ENCODE measurements around the gene PBX3.

The PBX3 gene

DNA sequence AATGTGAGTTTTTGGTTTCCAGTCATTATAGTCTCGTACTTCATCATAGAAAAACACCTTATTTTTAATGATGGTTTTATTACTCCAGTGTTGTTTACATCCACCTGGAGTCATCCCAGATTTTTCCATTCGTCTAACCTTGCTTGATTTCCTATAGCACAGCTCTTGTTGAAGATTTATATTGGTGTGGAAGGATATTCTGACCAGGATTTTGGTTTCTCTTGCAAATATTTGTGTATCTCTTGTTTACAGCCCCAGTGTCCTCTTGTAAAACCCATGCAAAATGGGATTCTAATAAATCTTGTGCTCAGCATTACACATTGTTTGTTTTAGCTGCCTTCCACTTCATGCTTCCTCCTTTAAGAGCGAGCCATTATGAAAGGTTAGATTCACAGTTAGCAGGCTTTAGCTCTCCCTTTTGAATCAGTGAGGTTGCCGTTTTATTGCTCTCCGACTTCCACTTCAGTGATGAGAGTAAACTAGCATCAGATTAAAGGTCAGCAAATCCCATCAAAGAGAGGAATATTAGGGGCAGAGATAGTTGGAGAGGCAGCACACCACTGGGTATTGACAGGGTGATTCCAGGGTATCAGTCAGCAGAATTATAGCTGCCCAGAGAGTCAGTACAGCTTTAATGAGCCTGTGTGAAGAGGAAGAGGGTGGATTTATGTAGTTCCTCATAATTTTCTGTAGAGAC, 157.1 kb downstream of the PBX3 start:
- peak overlapping the region; percentile 53 for H3K27ac ChIP-seq
- peaks cover 8% of the 10 kb centered on the region for H3K79me2 ChIP-seq
- peak overlapping the region; percentile 18 for H3K4me2 ChIP-seq (ENCODE audit: low read length)
- no peak overlapping the region for H3K4me3 ChIP-seq (ENCODE audit: low read depth, low read length)
- H3K4me1 ChIP-seq: peaks cover 21% of the 10 kb centered on the region
- H3K27me3 ChIP-seq (ENCODE audit: control insufficient read depth, insufficient read depth, low read length): no peaks in the 10 kb centered on the region
- no peak overlapping the region for H3K9ac ChIP-seq
- no peaks in the 10 kb centered on the region for H3K36me3 ChIP-seq (ENCODE audit: control insufficient read depth, insufficient read depth, low read length)
- TF ChIP-seq, protein P1, sequence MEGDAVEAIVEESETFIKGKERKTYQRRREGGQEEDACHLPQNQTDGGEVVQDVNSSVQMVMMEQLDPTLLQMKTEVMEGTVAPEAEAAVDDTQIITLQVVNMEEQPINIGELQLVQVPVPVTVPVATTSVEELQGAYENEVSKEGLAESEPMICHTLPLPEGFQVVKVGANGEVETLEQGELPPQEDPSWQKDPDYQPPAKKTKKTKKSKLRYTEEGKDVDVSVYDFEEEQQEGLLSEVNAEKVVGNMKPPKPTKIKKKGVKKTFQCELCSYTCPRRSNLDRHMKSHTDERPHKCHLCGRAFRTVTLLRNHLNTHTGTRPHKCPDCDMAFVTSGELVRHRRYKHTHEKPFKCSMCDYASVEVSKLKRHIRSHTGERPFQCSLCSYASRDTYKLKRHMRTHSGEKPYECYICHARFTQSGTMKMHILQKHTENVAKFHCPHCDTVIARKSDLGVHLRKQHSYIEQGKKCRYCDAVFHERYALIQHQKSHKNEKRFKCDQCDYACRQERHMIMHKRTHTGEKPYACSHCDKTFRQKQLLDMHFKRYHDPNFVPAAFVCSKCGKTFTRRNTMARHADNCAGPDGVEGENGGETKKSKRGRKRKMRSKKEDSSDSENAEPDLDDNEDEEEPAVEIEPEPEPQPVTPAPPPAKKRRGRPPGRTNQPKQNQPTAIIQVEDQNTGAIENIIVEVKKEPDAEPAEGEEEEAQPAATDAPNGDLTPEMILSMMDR (IDR thresholded peaks at IDR 0.05): no peak
- H2AFZ ChIP-seq: no peak overlapping the region
- H3K9me3 ChIP-seq (ENCODE audit: control insufficient read depth, low read length): no peaks in the 10 kb centered on the region

DNA sequence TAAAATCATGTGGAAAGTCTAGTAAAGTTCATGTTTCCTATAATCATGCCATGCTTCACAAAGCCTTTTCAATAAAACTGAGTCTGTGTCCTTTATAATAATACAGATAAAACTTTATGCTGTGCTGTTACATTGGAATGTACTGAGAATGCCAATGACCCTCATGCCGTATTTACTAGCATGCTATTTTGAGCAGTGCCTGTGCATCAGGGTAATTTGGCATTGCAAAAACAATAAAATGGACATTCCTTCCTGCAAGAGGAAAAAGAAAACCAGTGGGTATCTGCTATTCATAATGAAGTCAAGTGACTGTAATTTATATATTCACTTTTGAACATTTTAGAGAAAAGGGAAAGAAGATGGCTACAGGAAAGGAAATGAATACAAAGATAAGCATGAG, 159.0 kb downstream of the PBX3 start:
- Histone ChIP-seq H3K27me3 (ENCODE audit: control insufficient read depth, insufficient read depth, low read length) (no peaks in the 10 kb centered on the region), H3K9me3 (ENCODE audit: control insufficient read depth, low read length) (no peaks in the 10 kb centered on the region), H3K27ac (no peak overlapping the region), H3K9ac (no peak overlapping the region), H3K79me2 (peaks cover 13% of the 10 kb centered on the region), H2AFZ (no peak overlapping the region), H3K4me1 (peaks cover 25% of the 10 kb centered on the region), H3K4me2 (ENCODE audit: low read length) (peak overlapping the region; percentile 7), H3K4me3 (ENCODE audit: low read depth, low read length) (no peak overlapping the region), H3K36me3 (ENCODE audit: control insufficient read depth, insufficient read depth, low read length) (no peaks in the 10 kb centered on the region)
- TF ChIP-seq, protein P1 (IDR thresholded peaks at IDR 0.05): no peak

DNA sequence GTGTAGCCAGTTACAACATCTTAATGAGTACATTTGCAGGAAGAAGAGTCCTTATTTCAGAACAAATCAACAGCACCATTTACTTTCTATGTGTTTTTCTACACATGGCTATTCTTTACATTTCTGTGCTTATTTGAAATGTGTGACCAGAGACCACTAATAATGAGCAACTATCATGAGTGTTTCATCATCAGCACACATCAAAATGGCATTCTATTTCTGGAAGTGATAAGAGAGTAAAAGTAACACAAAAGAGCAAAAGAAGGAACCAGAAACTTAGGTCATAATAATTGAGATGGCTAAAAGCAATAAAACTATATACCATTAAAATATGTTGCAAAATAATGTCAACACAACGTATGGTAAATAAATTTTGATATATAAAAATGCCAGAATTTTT, 159.7 kb downstream of the PBX3 start:
- no peak overlapping the region for H3K4me2 ChIP-seq (ENCODE audit: low read length)

DNA sequence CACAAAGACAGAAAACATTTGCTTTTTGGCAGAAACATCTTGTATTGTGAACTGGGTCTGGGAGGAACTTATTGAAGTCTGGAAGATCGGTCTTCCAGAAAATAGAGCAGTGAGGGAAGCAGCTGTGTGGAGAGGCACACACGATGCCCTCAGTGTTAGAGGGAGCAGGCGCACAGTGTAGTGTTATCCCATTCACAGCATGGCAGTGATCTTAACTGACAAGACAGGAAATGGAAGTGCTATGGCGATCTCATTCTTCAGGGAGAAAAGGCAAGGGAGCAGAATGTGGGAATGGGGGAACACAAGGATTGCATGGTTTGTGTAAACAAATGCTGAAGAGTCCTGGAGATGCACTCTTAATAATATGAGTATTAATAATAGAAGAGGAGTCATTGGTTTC, 161.0 kb downstream of the PBX3 start:
- Histone ChIP-seq H3K27me3 (ENCODE audit: control insufficient read depth, insufficient read depth, low read length) (no peaks in the 10 kb centered on the region), H3K36me3 (ENCODE audit: control insufficient read depth, insufficient read depth, low read length) (no peaks in the 10 kb centered on the region), H3K79me2 (peaks cover 13% of the 10 kb centered on the region), H3K9ac (no peak overlapping the region), H3K9me3 (ENCODE audit: control insufficient read depth, low read length) (no peaks in the 10 kb centered on the region), H3K27ac (no peak overlapping the region), H3K4me3 (ENCODE audit: low read depth, low read length) (no peak overlapping the region), H3K4me1 (peaks cover 17% of the 10 kb centered on the region), H2AFZ (no peak overlapping the region), H3K4me2 (ENCODE audit: low read length) (no peak overlapping the region)
- TF ChIP-seq, protein P1 (IDR thresholded peaks at IDR 0.05): no peak

More for the DNA sequence above, 159.7 kb downstream of the PBX3 start:
- Histone ChIP-seq H3K27me3 (ENCODE audit: control insufficient read depth, insufficient read depth, low read length) (no peaks in the 10 kb centered on the region), H3K9ac (no peak overlapping the region), H2AFZ (no peak overlapping the region), H3K4me3 (ENCODE audit: low read depth, low read length) (no peak overlapping the region), H3K4me1 (peaks cover 21% of the 10 kb centered on the region), H3K79me2 (peaks cover 13% of the 10 kb centered on the region), H3K27ac (no peak overlapping the region), H3K9me3 (ENCODE audit: control insufficient read depth, low read length) (no peaks in the 10 kb centered on the region), H3K36me3 (ENCODE audit: control insufficient read depth, insufficient read depth, low read length) (no peaks in the 10 kb centered on the region)
- TF ChIP-seq, protein P1 (IDR thresholded peaks at IDR 0.05): no peak

DNA sequence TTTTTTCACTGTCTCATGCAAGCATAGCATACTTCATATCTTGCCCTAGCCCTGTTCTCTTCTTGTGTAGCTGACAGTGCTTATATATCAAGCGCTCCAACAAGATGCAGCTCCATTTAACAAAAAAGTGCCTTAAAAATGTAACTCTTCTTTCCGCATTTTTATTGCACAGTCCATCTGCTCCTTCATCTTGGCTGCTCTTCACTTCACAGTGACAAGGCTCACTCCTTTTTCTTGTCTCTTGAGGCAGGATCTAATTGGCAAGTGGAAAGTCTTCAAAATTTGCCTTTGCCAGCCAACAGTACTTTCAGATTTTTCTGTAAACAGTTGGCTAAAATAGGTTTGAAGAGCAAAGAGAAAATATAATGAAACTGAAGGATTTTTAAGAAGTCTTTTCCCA, 161.8 kb downstream of the PBX3 start:
- no peak overlapping the region for H3K27ac ChIP-seq
- H3K27me3 ChIP-seq (ENCODE audit: control insufficient read depth, insufficient read depth, low read length): no peaks in the 10 kb centered on the region
- no peak overlapping the region for H3K9ac ChIP-seq
- TF ChIP-seq, protein P1 (IDR thresholded peaks at IDR 0.05): no peak
- H3K4me3 ChIP-seq (ENCODE audit: low read depth, low read length): no peak overlapping the region
- no peak overlapping the region for H3K4me2 ChIP-seq (ENCODE audit: low read length)
- H3K36me3 ChIP-seq (ENCODE audit: control insufficient read depth, insufficient read depth, low read length): no peaks in the 10 kb centered on the region
- H3K79me2 ChIP-seq: peaks cover 13% of the 10 kb centered on the region
- no peak overlapping the region for H2AFZ ChIP-seq
- H3K9me3 ChIP-seq (ENCODE audit: control insufficient read depth, low read length): no peaks in the 10 kb centered on the region
- peaks cover 19% of the 10 kb centered on the region for H3K4me1 ChIP-seq

All from parathyroid adenoma (tissue), 2 donors.